ENCODE measurements around the gene AP1S2.
"Not testable (repeated sequence)": the region's sequence is repeated elsewhere in the genome, so short reads cannot be mapped to it uniquely, and the experiment has no call there.

The AP1S2 gene

DNA sequence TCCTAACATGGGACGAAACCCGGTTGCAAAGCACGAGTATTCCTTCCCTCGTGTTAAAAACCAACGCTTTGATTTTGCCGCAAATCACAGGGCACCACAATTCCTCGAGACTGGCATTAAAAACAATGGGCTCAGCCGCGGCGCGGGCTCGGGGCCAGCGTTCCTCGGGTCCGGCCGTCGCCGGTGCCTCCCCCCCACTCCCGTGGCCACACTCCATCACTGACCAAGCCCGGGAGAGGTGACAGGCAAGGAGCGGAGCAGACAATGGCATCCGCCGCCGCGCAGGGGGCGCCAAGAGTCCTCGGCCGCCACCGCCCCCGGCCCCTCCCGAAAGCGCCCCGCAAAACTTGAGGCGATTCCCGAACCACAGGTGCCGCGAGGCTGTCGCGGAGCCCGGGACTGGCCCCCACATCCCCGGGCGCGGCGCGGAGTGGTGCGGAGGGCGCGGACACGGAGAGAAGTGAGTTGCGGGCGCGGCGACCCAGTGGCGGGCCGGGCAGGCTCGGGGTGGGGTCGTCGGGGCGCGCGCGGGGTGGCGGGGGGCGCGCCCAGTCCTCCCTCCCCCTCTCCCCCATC is 445 bp downstream of the AP1S2 start:
- DNase-seq = no peak

DNA sequence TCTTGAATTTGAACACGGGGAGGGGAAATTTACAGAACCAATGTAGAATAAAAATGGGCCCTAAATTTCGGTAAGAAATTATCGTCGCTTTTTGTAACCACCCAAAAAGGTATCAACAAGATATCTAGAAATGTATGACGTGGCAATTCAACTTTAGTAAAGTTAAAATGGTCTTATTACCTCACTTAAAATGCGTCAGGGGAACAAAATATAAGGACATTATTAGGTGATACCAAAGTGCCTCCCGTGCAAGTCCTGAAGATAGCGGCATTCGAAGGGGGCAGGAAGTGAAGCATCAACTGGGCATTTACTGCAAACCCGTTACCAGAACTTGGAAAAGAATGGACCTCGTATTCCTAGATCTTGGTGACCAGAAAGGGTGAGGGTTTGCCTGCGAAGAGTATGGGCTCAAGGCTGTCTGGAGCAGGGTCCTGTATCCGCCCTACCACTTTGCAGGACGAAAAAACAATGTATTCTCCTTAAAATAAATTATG is 980 bp downstream of the AP1S2 start:
- DNase-seq = no peak

DNA sequence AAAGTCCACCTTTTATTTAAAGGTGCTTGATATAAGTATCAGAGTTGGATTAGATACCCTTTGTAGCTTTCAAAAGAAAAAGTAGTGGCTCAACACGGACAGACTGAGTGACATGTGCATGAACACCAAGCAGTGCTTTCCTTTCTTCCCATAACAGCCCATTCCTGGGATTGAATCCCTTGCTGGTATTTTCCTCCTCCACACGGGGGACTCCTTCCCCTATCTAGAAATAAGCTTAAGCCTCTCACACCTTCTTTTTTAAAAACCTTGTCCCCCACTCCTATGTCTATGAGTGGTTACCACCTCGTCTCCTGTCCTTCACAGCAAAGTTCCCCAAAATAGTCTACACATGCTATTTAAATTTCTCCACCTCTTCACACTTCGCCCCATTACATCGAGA is 5.1 kb downstream of the AP1S2 start:
- DNase-seq = no peak

DNA sequence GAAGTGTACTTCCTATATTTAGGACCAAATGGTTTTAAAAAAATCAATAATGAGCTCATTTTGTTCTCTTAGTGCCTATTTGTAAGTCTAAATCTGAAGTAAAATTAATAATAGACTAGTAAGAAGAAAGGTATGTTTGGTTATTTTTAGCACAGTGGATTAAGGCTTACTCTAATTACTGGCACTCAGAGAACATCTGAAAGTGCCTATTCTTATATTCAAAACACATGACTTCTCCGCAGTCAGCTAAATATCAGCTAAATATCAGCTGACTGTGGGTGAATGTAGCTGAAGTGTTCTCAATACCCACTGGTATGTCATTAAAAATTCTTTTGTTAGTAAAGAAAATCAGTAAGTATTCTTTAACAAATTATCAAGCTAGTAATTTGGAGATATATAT is 6.0 kb downstream of the AP1S2 start:
- DNase-seq = no peak

DNA sequence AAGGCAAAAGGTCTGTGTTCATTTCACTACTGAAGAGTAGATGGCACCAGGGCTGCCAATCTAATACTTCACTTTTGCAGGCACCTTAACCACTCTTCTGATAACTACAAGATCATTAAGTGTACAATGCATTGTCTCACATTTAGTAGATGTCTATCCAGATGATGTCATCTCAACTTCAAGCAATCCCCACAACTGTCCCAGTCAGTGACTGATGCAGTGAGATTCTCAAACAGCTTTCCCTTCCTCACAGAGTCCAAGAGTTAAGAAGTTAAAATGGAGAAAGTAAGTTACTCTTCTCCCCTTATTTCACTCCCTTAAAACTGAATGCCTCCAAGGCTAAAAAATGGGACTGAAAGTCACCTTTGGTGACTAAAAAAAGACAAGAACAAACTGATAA is 10.7 kb downstream of the AP1S2 start:
- DNase-seq = no peak

DNA sequence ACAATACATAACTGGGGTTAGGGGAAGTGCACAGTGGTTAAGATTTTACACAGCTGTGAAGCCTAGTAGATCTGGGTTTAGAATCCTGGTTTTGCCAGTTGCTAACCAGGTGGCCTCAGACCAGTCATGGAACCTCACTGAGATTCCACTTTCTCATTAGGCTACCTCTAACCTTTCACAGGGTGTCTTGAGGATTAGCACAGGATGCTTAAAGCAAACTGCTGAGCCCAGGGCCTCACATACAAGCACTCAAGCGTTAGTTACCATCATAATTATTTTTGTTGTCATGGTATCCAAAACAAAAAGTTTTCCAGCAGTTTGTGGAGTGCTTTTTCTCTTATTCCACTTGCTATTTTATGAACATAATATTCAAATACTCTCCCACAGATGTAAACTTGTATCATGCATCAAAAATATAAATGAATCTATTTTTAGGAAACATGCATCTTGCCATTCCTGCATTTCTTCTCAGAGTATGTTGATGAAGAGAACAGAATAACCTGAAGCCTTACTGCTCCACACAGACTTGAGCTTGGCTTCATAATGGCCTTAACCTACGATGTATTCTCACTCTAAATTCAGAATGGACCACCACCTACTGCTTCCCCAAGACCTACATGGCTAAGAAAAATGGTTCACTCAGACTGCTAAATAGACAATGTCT is 12.6 kb downstream of the AP1S2 start:
- DNase-seq = no peak

DNA sequence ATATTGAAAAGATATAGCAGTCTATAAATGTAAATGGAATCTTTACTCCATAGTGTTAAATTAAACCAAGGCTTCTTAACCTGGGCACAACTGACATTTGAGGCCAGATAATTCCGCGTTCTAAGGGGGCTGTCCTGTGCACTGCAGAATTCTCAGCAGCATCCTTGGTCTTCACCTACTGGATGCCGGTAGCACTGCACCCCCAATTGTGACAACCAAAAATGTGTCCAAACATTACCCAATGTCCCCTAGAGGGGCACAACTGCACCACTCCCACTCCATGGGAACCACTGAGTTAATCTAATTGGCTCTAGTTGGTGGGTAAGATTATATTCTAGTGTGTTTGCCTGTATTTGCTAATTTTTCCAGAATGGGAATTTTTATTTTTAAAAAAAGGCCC is 16.6 kb downstream of the AP1S2 start:
- DNase-seq = no peak

DNA sequence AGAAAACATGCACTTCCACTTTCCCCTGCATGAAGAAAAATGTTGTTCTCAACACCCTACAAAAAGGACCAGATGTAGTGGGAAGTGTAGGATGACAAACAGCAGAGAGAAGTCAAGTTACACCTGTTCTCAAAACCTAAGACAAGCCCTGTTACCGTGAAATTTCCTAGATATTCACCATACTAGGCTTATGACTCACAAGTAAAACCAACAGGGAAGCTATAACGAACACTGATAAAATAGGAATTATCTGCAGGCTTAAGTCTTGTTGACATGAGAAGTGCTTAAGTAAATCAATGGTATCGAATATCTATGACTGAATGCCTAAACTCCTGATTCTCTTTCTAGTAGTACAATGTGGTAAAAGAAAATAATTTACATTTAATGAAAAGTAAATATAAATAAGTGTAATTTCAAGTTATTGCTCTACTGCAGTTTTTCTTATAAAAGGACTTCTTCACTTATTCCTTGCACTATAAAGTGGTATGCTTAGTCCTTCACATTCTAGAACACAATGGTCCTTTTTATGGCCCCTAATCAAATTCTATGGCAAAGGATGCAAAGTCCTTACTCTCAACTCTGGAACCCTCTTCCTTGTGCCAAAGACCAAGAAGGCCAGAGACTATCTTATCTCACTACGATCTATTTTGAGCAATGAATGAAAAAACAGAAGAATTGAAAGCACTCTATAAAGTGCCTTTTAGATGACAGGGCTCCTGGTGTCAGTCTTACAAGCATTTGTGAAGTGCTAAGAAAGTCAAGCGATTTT is 19.6 kb downstream of the AP1S2 start:
- no peak for DNase-seq

DNA sequence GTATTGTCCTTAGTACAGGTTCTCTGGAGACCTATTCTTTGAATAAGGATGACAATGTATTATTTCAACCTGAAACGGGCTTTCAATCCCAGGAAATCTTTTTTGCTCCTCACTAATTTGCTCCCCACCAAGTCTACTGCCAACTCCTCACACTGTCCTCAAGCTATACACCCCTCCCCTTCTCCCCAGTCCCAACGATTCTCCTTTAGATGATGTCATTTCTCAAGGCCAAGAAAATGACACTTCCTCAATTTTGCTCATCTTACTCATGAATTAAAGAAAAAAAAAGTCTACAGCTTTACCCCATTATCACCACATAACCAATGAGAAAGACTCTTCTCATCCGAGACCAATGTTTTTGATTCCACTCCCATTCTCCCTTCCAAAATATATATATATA is 20.6 kb downstream of the AP1S2 start:
- no peak for DNase-seq

DNA sequence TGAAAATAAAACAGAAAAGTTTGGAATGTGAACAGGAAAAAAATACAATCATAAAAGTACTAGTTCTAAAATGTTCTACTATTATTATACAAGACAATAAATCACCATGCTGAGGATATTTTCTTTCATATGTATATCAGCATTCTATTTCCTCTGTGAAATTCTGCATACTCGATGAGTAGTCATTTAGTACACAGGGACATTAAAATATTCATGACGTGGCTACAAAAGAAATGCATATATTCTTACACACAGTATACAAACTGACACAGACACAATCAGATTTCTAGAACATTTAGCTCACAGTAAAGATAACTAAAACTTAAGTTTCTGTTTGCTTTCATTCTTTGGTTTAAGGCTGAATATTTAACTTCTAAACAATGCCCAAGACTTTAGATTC is 23.3 kb downstream of the AP1S2 start:
- not testable (repeated sequence) for DNase-seq

DNA sequence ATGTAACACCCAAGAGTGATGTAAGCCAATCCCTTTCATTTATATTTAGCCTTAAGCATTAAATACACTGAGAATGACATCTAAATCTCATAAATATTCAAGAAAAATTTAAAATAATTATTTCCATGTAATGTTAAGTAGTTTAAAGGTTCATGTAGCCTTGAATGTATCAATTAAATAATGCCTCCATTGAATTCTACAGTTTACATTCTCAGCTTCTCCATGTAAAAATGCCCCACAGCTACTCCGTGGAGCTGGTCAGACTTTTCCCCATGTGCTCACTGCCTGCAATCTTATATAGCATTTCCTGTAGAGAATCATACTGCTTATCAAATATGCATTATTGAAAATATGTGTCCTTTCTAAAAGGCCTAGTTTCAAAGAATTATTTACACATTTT is 25.4 kb downstream of the AP1S2 start:
- no peak for DNase-seq

DNA sequence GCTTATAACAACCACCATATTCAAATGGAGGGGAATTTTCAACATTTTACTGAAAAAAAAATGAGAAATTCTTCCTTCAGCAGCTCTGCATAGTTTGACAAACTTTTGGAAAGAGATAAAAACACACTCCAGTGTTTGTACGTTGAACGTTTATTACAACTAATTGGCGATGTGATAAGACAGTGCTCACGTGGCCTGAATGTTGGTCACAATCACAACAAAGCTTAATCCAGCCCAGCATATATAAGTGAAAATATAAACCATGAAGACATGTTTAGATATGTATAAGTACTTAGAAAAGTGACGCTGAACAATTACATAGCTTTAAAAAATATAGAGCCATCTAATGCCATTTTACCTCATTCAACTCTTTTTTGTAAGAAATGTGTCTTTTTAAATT is 28.7 kb downstream of the AP1S2 start:
- no peak for DNase-seq

DNA sequence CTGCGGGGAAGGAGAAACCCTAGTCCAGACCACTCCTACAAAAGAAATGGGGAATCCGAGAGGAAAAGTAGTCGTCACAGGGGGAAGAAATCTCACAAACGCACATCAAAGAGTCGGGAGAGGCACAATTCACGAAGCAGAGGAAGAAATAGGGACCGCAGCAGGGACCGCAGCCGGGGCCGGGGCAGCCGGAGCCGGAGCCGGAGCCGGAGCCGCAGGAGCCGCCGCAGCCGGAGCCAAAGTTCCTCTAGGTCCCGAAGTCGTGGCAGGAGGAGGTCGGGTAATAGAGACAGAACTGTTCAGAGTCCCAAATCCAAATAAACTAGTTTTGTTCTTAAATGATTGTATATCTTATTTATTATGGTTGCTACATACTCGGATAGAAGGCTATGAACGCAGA is 31.7 kb downstream of the AP1S2 start:
- no peak for DNase-seq

DNA sequence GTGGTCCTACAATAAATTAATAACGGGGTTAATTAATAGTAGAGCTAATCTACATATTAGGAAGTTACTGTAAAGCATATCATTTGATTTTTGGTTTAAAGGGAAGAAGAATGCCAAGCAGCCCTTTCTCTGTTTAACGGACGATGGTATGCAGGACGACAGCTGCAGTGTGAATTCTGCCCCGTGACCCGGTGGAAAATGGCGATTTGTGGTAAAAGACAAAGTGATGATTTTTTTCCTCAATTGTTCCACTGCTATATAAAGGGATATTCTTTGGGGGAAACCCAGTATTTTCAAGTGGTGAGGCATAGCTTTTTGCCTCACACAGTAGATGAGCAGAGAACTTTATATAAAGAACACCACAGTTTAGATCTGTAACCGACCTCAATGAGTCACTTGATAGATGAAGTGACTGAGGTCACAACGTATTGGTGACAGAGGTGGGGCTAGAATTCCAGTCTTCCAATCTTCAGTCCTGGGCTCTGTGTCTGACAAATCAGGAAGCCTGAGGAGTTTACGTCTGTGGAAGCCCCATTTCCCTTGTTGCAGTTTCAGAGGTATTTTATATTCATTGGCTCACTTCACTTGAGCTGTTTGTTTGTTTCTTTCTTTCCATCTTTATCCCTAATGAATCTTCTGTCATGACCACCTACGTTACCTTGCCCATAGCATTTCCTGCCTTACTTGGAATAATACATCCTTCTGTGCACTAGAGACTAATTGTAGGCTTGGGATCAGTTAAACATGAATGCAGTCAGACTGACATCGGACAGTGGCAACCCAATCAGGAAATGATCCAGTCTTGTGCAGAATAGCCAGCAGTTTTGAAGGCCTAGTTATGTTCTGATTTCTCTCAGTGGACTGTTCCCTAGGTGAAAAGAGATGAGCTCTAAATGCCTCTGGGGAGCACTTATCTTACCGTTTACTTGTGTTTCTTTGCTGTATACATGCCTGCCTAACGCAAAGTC is 34.2 kb downstream of the AP1S2 start:
- no peak for DNase-seq

DNA sequence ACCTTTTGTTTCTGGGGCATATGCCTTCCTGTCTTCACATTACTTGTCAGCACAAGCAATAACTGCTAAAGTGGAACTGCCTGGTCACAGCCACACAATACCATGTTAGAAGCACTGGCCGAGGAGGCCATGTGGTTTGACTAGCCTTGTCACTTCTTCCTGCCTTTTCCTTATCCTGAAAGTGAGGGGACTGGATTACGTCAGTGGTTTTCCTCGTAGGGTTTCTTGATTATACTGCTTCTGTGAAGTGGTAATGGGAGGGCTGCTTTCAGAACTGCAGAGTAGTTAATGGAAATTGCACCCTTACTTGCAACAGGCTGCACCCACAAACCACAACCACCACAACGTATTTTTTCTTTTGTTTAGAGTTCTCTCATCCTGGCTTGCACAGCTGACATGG is 37.7 kb downstream of the AP1S2 start:
- no peak for DNase-seq

DNA sequence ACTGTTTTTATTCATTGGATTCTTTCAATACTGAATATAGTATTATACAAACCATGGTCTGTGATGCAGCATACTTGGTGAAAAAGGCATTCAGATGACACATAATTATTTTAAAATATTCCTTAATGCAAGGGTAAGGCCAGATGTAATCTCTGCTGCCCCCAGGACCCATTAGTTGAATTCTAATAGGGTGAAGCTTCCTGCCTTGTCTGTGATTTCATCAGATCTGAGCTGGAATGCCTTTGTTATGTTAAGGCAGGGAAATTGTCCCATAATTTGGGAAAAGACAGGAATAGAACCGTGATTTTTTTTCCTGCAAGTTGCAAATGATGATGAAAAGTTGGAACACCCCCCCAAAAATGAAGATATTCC is 38.2 kb downstream of the AP1S2 start:
- DNase-seq = no peak

DNA sequence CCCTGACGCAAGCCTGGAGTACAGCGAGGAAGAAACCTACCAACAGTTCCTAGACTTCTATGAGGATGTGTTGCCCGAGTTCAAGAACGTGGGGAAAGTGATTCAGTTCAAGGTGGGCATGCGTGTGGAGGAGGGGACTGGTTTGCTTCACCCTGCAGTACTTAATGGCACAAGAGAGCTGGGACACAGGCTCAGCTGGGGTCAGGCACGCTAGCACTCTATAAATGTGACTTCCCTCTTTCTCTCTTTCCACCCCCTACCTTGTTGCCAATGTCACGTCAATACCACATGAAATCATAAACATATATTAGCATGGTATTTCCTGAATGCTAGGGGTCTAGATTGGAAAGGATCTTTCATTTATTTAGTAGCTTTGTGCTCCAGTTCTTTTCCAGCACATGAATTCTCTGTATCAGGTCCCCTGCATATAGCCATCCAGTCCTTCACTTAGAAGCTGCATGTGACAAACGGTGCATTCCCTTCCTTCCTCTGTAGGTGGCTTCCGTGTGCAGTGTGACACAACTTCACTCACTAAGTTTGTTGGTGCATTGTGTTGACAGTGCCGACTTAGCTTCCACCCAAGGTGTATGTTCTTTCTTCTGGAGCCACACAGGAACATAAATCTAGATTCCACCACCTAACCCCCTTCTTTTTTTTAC is 38.7 kb downstream of the AP1S2 start:
- no peak for DNase-seq

DNA sequence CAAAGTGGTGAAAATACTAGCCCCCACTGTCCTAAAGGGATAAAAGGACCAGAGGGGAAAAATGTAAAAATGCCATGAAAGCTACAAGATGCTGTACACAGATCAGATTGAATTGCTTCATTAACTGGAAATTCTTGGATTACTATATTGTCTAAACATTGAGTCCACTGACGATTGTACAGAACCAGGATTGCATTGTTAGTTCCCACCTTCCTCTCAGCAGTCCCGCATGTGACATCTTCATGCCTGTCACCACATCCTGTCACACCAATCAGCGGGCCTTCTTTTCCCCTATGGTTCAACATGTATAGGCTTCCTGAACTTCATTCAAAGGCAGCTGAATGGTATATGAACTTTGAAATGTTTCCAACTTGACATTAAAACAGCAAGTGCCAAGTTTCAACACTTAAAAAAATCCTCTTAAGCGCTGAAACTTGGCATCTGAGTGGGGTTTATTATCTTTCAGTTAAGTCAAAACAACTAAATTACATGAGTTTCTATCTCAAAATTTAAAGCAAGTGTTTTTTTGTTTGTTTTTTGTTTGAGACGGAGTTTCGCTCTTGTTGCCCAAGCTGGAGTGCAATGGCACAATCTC is 39.7 kb downstream of the AP1S2 start:
- no peak for DNase-seq

DNA sequence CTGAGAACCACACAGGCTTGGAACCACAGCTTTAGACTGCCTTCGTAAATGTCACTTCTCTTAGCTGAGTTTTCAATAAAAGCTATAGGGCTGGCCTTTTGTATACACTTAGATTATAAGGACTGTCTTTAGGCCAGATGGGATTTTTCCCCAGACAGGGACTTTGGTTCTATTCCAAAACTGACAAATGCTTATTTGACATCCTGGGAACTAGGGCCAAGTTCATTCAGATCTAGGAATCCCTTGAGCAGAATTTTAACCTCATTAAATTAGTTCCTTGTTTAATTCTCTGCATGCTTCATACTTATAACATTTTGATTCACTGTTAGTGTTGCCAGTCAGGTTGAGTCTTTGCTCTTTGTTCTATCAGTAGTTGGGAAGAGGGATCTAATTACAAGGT is 41.2 kb downstream of the AP1S2 start:
- no peak for DNase-seq

DNA sequence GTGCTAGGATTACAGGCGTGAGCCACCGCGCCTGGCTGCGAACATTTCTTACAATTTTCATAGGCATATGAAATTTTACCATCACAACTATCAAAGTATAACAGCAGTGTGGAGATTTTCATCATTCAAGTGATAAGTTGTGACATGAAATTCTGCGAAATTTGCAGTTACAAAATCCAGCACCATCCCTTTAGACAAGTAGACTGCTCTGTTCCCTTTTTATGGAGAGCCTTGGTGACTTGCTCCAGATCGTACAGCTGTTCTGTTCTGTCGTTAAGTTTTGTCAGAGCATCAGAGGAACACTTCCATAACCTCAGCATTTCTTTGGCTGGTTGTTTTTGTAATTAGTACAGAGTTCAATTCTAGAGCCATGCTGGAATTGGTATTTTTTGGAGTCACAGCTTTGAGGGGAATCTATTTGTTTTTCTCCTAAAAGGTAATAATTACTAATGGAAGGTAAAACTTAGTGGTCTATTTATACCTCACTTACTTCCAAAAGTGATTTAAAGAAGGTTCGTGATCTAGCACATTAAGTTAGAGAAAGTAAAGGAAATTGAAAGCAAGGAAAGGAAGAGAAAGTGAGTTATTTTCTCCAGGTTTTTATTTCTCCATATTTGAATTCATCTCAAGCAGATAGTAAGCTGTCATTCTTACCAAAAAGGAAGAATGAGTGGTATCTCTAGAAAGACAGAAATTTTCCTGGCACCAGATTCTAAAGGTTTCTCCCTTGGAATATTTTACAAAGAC is 42.2 kb downstream of the AP1S2 start:
- no peak for DNase-seq

DNA sequence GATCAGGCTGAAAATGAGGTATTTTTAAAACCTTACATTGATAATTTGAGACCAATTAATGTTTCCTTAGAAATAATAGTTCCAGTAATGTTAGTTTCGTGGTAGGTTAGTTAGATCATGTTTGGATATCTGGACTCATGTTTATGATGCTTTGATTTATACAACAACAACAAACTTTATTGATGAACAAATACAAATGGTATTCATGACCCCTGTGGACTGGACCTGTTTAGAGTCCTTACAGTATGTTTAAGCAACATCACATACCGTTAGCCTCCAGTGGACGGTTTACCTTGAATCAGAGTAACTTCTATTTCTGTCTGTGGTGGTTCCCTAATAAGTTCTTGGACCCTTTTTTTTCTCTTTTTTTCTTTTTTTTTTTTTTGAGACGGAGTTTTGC is 46.4 kb downstream of the AP1S2 start:
- no peak for DNase-seq

DNA sequence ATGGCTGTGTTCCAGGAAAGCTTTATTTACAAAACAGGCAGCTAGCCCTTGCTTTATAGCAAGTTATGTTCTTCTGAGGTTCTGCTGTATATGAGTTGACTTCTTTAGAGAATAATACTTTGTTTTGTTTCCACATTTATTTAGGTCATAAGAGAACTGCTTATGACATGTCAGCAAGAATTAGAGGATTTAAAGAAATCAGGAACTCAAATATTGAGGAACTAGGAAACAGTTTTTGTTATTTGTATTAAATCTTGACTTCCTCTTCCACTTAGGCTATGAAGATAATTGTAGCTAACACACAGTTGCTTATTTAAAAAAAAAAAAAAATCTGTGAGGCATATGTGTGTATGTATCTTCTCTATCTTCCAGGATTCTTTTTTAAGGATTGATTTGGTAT is 50.0 kb downstream of the AP1S2 start:
- no peak for DNase-seq
